SKM-1 (cell line): ENCODE data around the gene LRIG3.

Experiments used
- DNase-seq: peaks from one replicate; lab custom pipeline; 2025; ENCODE audit not compliant: unreplicated experiment; lab: John Stamatoyannopoulos, UW

LRIG3 gene

GRCh38 chr12:58932806-58933681 lies 12.7 kb upstream of the LRIG3 start:
- no peak for DNase-seq

- DNase-seq, result no peak
Observed at GRCh38 chr12:58931518-58931917, 11.2 kb upstream of the LRIG3 start.

- DNase-seq, result no peak
Observed at GRCh38 chr12:58930770-58931324, 10.5 kb upstream of the LRIG3 start.

GRCh38 chr12:58927120-58927519 lies 6.8 kb upstream of the LRIG3 start:
- DNase-seq, result no peak

GRCh38 chr12:58926586-58926985 lies 6.3 kb upstream of the LRIG3 start:
- no peak for DNase-seq

GRCh38 chr12:58925751-58926150 lies 5.4 kb upstream of the LRIG3 start:
- no peak for DNase-seq

GRCh38 chr12:58925111-58925611 lies 4.9 kb upstream of the LRIG3 start:
- no peak for DNase-seq

GRCh38 chr12:58924652-58925051 lies 4.3 kb upstream of the LRIG3 start:
- DNase-seq, result no peak

- DNase-seq, result no peak
Observed at GRCh38 chr12:58923781-58924180, 3.5 kb upstream of the LRIG3 start.

GRCh38 chr12:58922849-58923248 lies 2.5 kb upstream of the LRIG3 start:
- DNase-seq, result no peak

GRCh38 chr12:58920961-58921861 lies 907 bp upstream of the LRIG3 start:
- no peak for DNase-seq

- no peak for DNase-seq
Observed at GRCh38 chr12:58919231-58920101, 838 bp downstream of the LRIG3 start.

GRCh38 chr12:58918469-58918844 lies 1.8 kb downstream of the LRIG3 start:
- DNase-seq, result no peak

- DNase-seq, result no peak
Observed at GRCh38 chr12:58917699-58918468, 2.4 kb downstream of the LRIG3 start.

GRCh38 chr12:58916921-58917511 lies 3.3 kb downstream of the LRIG3 start:
- DNase-seq, result no peak

- no peak for DNase-seq
Observed at GRCh38 chr12:58916161-58916621, 4.1 kb downstream of the LRIG3 start.

GRCh38 chr12:58915634-58916033 lies 4.7 kb downstream of the LRIG3 start:
- no peak for DNase-seq

- no peak for DNase-seq
Observed at GRCh38 chr12:58915037-58915436, 5.3 kb downstream of the LRIG3 start.

- DNase-seq, result no peak
Observed at GRCh38 chr12:58914457-58914856, 5.8 kb downstream of the LRIG3 start.
